Neural cell (in vitro differentiated cells): Measurements from ENCODE around the gene NOL4L.

Experiments used
- EP300 ChIP-seq: fragments of 450-650 bp; conservative IDR thresholded peaks from 2 replicates; pipeline ENCODE4 v1.6.1; 2014; ENCODE audit warnings: antibody characterized with exemption, mild to moderate bottlenecking, moderate library complexity; ENCODE audit not compliant: poor library complexity, severe bottlenecking
- EZH2 ChIP-seq: fragments of 200-600, 300-800 bp; shearing (Covaris generic), sonication (generic); IDR thresholded peaks from 2 replicates; pipeline ENCODE4 v1.6.1; 2014; ENCODE audit warnings: antibody characterized with exemption, low read length, borderline replicate concordance, mild to moderate bottlenecking; ENCODE audit not compliant: insufficient read depth, poor library complexity, severe bottlenecking
- POLR2AphosphoS5 ChIP-seq: IDR thresholded peaks from 2 replicates; pipeline ENCODE4 v1.6.1; 2012
- RAD21 ChIP-seq: fragments of 450-650 bp; conservative IDR thresholded peaks from 2 replicates; pipeline ENCODE4 v1.6.1; 2014; ENCODE audit warnings: antibody characterized with exemption, mild to moderate bottlenecking, moderate library complexity
- SMC3 ChIP-seq: fragments of 450-650 bp; conservative IDR thresholded peaks from 2 replicates; pipeline ENCODE4 v1.6.1; 2014; ENCODE audit warnings: antibody characterized with exemption, mild to moderate bottlenecking, moderate library complexity; ENCODE audit not compliant: poor library complexity
- TAF1 ChIP-seq: IDR thresholded peaks from 2 replicates; pipeline ENCODE4 v1.6.1; 2012; ENCODE audit warnings: low read depth
- TF ChIP-seq, protein P1 (sequence below): fragments of 450-650 bp; IDR thresholded peaks from 2 replicates; pipeline ENCODE4 v1.5.1; 2014; ENCODE audit warnings: antibody characterized with exemption, mild to moderate bottlenecking, moderate library complexity; ENCODE audit not compliant: poor library complexity, severe bottlenecking
- TF ChIP-seq, protein P2 (sequence below): IDR thresholded peaks from 2 replicates; pipeline ENCODE4 v1.6.1; 2012; ENCODE audit warnings: borderline replicate concordance

DNA sequence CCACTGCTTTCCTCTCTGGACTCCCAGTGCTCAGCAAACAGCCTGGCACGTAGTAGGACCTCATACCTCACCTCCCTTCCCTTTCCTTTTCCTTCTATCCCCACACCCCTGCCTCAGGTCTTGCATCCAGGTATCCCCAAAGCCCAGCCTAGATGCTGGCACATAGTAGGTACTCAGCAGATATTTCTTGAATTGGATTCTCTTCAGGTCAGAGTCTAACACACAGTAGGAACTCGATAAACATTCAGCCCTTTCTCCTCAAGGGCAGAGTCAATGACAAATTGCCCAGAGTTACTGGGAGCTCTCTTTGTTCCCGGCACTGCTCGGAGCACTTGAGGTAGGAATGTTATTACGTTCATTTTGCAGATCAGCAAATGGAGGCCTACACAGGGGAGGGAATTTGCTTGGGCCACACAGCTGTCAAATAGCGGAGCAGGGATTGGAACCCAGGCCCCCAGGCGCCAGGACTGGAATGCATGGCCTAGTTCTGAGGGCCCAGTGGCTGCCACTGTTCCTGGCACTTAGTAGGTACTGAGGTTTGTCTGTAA, 25.9 kb downstream of the NOL4L start:
- TF ChIP-seq, protein P1, sequence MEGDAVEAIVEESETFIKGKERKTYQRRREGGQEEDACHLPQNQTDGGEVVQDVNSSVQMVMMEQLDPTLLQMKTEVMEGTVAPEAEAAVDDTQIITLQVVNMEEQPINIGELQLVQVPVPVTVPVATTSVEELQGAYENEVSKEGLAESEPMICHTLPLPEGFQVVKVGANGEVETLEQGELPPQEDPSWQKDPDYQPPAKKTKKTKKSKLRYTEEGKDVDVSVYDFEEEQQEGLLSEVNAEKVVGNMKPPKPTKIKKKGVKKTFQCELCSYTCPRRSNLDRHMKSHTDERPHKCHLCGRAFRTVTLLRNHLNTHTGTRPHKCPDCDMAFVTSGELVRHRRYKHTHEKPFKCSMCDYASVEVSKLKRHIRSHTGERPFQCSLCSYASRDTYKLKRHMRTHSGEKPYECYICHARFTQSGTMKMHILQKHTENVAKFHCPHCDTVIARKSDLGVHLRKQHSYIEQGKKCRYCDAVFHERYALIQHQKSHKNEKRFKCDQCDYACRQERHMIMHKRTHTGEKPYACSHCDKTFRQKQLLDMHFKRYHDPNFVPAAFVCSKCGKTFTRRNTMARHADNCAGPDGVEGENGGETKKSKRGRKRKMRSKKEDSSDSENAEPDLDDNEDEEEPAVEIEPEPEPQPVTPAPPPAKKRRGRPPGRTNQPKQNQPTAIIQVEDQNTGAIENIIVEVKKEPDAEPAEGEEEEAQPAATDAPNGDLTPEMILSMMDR: no peak
- TF ChIP-seq EZH2 (no peak), RAD21 (no peak), EP300 (no peak), POLR2AphosphoS5 (no peak), SMC3 (no peak), TAF1 (no peak)
- TF ChIP-seq, protein P2, sequence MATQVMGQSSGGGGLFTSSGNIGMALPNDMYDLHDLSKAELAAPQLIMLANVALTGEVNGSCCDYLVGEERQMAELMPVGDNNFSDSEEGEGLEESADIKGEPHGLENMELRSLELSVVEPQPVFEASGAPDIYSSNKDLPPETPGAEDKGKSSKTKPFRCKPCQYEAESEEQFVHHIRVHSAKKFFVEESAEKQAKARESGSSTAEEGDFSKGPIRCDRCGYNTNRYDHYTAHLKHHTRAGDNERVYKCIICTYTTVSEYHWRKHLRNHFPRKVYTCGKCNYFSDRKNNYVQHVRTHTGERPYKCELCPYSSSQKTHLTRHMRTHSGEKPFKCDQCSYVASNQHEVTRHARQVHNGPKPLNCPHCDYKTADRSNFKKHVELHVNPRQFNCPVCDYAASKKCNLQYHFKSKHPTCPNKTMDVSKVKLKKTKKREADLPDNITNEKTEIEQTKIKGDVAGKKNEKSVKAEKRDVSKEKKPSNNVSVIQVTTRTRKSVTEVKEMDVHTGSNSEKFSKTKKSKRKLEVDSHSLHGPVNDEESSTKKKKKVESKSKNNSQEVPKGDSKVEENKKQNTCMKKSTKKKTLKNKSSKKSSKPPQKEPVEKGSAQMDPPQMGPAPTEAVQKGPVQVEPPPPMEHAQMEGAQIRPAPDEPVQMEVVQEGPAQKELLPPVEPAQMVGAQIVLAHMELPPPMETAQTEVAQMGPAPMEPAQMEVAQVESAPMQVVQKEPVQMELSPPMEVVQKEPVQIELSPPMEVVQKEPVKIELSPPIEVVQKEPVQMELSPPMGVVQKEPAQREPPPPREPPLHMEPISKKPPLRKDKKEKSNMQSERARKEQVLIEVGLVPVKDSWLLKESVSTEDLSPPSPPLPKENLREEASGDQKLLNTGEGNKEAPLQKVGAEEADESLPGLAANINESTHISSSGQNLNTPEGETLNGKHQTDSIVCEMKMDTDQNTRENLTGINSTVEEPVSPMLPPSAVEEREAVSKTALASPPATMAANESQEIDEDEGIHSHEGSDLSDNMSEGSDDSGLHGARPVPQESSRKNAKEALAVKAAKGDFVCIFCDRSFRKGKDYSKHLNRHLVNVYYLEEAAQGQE: no peak
